Activated naive CD8-positive, alpha-beta T cell (primary cell): ENCODE results near the gene SH3TC1.

Source experiments
- H3K27ac Mint-ChIP-seq: one replicate; pipeline ENCODE4 v1.8.0; 2021; ENCODE audit warnings: mixed read lengths
- H3K27me3 Mint-ChIP-seq: one replicate; pipeline ENCODE4 v1.8.0; 2021; ENCODE audit warnings: mixed read lengths
- H3K36me3 Mint-ChIP-seq: one replicate; pipeline ENCODE4 v1.8.0; 2021; ENCODE audit warnings: mixed read lengths
- H3K4me1 Mint-ChIP-seq: one replicate; pipeline ENCODE4 v1.8.0; 2021; ENCODE audit warnings: low read depth, mixed read lengths
- H3K4me3 Mint-ChIP-seq: one replicate; pipeline ENCODE4 v1.8.0; 2021; ENCODE audit warnings: mild to moderate bottlenecking, mixed read lengths
- H3K9me3 Mint-ChIP-seq: one replicate; pipeline ENCODE4 v1.8.0; 2021; ENCODE audit warnings: low read depth, mixed read lengths

SH3TC1 gene

DNA sequence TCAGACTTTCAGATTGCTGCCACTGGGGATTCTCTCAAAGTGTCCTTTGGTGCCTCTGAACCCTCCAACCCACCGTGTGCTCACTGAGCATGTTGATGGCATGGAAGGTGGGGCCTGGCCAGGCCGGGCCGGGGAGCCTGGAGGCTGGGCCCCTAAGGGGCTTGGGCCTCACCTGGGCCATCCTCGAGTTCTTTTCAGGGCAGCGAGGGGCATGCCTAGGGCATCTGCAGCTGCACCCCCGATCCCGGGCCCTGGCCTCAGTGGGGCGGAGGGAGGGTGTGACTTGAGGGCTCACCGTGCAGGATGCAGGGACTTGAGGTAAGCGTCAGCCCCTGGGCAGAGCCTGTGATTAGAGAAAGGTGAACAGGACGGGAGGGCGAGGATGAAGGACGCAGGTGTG lies 1.6 kb upstream of the SH3TC1 start:
- Mint-ChIP-seq H3K4me3 (peak overlapping the region; percentile 46), H3K9me3 (no peaks in the 10 kb centered on the region), H3K27me3 (no peaks in the 10 kb centered on the region), H3K36me3 (no peaks in the 10 kb centered on the region), H3K4me1 (peaks cover 43% of the 10 kb centered on the region), H3K27ac (no peak overlapping the region)

DNA sequence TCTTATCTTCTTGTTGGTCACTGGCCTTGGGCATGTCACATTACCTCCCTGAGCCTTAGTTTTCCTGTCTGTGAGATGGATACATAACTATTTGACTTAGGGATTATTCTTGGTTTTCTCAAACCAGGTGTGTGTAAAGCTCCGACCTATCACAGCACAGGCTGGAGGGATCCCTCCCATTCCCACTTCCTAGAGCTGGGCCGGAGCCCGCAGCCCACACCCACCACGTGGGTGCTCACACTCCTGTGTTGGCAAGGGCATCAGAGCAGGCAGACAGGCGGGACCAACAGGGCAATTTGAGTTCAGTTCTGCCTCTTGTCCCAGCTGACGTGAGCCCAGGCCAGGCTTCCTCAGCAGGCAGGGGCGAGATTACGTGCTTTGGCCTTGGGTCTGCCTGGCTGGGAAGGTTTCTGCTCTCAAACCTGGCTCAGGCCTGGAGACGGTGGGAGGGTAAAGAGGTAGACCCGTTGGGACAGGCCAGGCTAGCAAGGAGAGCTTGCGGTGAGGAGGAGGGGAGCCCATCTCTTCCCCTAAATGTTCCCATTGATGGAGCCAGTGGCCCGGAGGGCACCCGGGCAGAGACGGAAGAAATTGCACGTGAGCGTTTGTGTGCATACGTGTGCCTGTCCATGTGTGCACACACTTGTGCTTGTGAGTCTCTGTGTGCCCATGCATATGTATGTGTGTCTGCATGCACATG lies 734 bp upstream of the SH3TC1 start:
- no peaks in the 10 kb centered on the region for H3K36me3 Mint-ChIP-seq
- no peaks in the 10 kb centered on the region for H3K9me3 Mint-ChIP-seq
- H3K4me1 Mint-ChIP-seq, result peaks cover 37% of the 10 kb centered on the region
- peak overlapping the region; percentile 29 for H3K27ac Mint-ChIP-seq
- H3K27me3 Mint-ChIP-seq, result no peaks in the 10 kb centered on the region
- H3K4me3 Mint-ChIP-seq, result peak overlapping the region; percentile 77

DNA sequence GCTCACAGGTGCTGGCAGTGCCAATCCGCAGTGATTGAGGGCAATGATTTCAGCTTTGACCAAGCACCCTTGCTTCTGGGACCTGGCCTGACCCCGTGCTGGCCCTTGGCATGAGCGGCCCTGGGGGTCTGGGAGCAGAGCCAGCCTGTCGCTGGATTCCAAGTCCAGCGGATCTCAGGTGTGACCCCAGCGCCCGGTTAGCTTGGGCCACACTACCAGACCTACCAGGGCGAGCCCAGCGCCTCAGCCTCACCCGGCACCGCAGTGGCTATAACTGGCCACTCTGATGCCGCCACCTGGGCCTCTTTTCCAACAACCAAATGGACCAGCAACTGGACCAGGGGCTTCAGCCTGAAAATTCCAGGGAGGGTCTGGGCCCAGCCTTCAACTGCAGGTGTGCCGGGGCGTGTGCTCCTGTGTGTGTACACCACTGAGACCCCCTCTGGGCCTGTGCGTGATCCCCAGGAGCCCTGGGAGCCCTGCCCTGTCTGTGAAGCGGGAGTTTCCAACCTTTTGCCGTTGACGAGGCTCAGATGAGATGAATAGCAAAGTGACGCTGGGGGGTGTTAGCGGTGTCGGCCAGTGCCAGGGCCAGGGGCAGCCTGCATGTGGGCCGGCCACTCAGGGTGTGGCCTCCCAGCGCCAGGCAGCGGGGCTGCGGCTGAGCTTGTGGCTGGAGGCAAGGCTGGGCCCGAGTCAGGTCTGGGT lies 658 bp downstream of the SH3TC1 start:
- no peaks in the 10 kb centered on the region for H3K9me3 Mint-ChIP-seq
- no peaks in the 10 kb centered on the region for H3K36me3 Mint-ChIP-seq
- H3K4me3 Mint-ChIP-seq, result peak overlapping the region; percentile 90
- no peaks in the 10 kb centered on the region for H3K27me3 Mint-ChIP-seq
- H3K4me1 Mint-ChIP-seq, result peaks cover 38% of the 10 kb centered on the region
- peak overlapping the region; percentile 61 for H3K27ac Mint-ChIP-seq

DNA sequence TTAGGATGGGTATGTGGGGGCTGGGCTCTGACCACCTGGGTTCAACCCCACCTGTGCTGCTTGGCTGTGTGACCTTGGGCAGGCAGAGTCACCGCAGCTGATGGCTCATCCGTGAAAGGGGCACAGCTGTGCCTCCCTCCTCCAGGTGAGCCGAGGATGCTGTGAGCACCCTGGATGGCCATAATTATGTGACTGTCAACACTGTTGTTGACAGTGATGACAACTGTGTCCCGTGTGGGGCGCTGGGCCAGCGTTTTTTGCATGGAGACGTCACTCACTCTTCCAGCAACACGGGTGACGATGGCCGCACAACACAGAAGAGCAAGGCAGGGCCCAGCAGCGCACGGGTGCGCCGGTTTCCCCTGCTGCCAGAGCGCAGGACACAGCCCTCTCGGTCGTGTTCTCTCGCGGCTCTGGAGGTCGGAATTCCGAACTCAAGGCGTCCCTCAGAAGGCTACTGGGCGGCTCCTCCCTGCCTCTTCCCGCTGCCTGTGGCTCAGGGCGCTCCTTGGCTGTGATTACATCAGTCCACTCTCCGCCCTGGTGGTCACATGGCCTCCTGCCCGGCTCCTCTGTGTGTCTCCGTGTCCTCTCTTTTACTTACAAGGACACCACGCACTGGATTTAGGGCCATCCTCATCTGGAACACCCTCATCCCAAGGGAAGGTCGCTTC lies 1.3 kb downstream of the SH3TC1 start:
- H3K9me3 Mint-ChIP-seq, result no peaks in the 10 kb centered on the region
- peak overlapping the region; percentile 90 for H3K4me3 Mint-ChIP-seq
- H3K36me3 Mint-ChIP-seq, result no peaks in the 10 kb centered on the region
- H3K27me3 Mint-ChIP-seq, result no peaks in the 10 kb centered on the region
- H3K4me1 Mint-ChIP-seq, result peaks cover 38% of the 10 kb centered on the region
- peak overlapping the region; percentile 64 for H3K27ac Mint-ChIP-seq

DNA sequence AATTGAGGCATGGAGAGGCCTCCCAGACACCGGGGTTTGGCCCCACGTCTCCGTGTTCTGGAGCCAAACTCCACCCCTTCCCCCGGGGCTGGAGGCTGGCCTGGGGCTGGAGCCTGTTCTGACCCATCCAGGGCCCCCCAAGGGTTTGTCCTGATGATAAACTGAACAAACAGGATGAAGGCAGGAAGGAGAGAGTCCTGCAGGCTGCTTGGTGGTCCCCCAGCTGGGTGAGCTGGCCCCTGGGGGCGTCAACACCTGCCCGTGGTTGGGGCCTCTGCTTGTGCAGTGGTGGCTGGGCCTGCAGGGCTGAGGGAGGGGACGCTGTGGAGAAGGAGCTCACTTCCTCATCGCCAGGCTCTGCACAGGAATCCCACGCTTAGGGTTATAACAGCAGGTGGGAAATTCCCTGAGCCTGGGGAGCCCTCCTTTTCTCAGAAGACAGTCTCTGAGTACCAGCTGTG lies 2.3 kb downstream of the SH3TC1 start:
- Mint-ChIP-seq H3K9me3 (no peaks in the 10 kb centered on the region), H3K36me3 (no peaks in the 10 kb centered on the region), H3K27me3 (no peaks in the 10 kb centered on the region), H3K4me1 (peaks cover 42% of the 10 kb centered on the region), H3K4me3 (peak overlapping the region; percentile 90), H3K27ac (no peak overlapping the region)

DNA sequence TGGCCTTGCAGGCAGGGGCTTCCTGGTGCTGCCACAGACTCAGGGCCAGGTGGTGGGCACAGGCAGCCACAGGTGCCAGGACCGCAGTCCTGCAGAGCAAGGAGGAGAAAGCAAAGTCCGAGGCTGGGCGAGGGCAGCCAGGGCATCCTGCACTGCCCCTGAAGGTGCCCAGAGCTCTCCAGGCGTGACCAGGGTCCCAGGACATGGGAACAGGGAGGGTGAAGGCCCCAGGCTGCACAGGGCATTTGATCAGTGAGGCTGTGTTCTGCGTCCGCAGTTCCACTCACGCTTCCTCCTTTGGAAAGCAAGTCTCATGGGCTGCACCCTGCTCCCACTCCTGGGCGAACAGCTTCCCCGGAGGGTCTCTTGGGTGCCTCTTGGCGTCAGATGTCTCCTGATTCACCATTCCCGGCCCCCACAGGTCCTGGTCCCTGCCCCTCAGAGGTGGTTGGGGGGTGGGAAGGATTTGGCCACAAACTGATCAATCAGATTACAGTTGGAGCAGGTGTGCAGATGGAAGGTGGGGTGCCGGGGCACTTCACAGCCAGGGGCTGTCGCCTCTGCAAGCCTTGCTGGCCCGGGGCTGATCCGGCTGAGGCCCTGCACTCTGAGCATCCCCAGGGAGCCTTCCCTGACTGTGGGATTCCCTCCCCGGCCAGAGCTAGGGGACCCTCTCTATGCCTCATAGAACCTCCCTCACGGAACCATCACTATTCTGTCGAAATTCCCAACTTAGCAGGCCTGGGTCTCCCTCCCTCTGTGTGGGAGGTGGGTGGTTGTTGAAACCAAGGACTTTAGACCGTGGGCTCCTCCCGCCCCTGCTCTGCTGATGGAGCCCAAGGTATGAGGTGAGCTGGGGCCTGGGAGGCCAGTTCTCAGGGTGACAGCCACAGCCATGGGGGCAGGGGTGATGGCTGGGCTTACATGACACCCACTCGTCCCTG lies 3.3 kb downstream of the SH3TC1 start:
- no peak overlapping the region for H3K27ac Mint-ChIP-seq
- H3K4me3 Mint-ChIP-seq, result no peak overlapping the region
- H3K9me3 Mint-ChIP-seq, result no peaks in the 10 kb centered on the region
- no peaks in the 10 kb centered on the region for H3K27me3 Mint-ChIP-seq
- H3K36me3 Mint-ChIP-seq, result no peaks in the 10 kb centered on the region
- peaks cover 42% of the 10 kb centered on the region for H3K4me1 Mint-ChIP-seq

DNA sequence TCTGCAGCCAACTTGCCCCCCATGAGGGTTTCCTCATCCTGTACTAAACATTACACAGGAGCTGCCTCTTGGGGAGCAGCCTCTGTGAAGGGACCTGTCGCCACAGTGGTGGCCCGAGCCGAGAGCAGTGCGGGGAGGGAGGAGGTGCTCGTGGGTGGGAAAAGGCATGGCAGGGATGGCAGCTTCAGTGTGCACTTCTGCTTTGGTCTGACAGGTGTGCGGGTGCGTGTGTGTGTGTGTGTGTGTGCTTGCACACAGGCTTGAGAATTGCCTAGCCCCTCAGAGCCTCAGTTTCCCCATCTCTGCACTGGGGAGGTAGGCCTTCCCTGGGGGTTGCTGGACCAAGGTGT lies 3.9 kb downstream of the SH3TC1 start:
- H3K27me3 Mint-ChIP-seq, result no peaks in the 10 kb centered on the region
- H3K27ac Mint-ChIP-seq, result no peak overlapping the region
- H3K9me3 Mint-ChIP-seq, result no peaks in the 10 kb centered on the region
- peaks cover 42% of the 10 kb centered on the region for H3K4me1 Mint-ChIP-seq
- no peak overlapping the region for H3K4me3 Mint-ChIP-seq
- H3K36me3 Mint-ChIP-seq, result no peaks in the 10 kb centered on the region

DNA sequence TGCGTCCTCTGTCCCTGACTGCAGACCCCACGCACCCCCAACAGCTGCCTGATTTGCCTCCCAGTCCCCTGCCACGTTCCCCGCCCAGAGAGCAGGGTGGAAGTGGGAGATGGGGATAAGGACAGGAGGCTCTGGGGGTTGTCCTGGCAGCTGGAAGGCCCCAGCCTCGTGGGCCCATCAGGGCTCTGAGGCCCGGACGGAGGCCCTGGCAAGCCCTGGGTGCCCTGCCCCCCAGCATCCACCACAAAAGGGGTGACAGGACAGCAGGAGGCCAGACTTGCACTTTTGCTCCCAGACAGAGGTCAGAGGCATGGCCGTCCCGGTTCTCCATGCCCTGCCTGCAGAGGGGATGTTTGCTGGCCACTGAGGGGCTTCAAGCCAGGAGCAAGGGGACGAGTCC lies 4.7 kb downstream of the SH3TC1 start:
- Mint-ChIP-seq H3K36me3 (no peaks in the 10 kb centered on the region), H3K27ac (no peak overlapping the region), H3K4me1 (peaks cover 35% of the 10 kb centered on the region), H3K27me3 (no peaks in the 10 kb centered on the region), H3K9me3 (no peaks in the 10 kb centered on the region), H3K4me3 (no peak overlapping the region)

DNA sequence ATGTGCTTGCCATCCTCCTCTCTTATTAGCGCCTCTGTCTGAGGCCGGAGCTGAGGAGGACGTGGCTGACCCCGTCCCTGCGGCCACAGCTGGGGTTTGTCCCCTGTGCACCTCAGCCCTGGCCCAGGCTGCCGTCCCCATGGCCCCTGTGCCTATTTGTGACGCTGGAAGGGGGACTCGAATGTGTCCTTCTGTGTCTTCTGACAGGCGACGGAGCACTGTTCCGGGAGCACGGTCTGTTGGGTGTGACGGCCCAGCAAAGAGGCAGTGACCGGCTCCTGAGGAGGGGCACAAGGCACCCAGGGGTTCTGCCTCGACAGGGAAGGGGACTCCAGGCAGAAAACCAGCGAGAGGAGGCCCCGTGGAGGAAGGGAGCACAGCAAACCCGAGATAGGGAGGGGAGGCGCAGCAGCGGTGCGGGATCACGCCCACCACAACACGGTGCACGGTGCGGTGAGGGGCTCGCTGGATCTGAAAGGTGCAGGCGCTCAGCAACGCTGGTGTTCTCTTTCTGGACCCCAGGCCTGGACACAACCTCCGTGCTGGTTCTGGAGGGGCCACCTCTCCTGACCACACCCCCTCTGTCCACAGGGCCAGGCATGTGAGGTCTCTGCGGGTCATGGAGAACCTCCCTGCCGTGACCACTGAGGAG lies 5.6 kb downstream of the SH3TC1 start:
- peaks cover 28% of the 10 kb centered on the region for H3K4me1 Mint-ChIP-seq
- no peak overlapping the region for H3K4me3 Mint-ChIP-seq
- no peaks in the 10 kb centered on the region for H3K9me3 Mint-ChIP-seq

DNA sequence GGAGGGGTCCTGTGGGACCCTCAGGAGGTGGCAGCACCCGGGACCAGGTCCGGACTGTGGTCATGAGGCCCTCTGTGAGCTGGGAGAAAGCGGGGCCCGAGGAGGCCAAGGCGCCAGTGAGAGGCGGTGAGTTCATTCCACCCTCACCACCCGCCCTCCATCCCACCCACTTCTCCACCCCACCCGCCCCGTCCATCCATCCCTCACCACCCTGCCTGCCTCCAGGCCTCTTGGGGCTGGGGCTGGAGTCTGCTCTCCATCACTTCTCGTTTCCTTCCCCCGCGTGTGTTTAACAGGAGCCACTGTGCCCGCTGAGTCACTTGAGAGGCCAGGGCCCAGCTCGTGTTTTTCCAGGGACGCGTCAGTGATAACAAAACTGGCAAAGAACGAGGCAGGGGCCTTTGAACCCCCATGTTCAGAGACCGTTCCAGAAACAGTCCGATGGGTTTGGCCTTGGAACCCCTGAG lies 6.2 kb downstream of the SH3TC1 start:
- H3K27ac Mint-ChIP-seq, result no peak overlapping the region
- H3K4me3 Mint-ChIP-seq, result no peak overlapping the region
- H3K27me3 Mint-ChIP-seq, result no peaks in the 10 kb centered on the region
- H3K4me1 Mint-ChIP-seq, result peaks cover 22% of the 10 kb centered on the region
- H3K36me3 Mint-ChIP-seq, result no peaks in the 10 kb centered on the region
- H3K9me3 Mint-ChIP-seq, result no peaks in the 10 kb centered on the region

More for the DNA sequence above, 5.6 kb downstream of the SH3TC1 start:
- H3K36me3 Mint-ChIP-seq, result no peaks in the 10 kb centered on the region
- H3K27me3 Mint-ChIP-seq, result no peaks in the 10 kb centered on the region
- no peak overlapping the region for H3K27ac Mint-ChIP-seq

DNA sequence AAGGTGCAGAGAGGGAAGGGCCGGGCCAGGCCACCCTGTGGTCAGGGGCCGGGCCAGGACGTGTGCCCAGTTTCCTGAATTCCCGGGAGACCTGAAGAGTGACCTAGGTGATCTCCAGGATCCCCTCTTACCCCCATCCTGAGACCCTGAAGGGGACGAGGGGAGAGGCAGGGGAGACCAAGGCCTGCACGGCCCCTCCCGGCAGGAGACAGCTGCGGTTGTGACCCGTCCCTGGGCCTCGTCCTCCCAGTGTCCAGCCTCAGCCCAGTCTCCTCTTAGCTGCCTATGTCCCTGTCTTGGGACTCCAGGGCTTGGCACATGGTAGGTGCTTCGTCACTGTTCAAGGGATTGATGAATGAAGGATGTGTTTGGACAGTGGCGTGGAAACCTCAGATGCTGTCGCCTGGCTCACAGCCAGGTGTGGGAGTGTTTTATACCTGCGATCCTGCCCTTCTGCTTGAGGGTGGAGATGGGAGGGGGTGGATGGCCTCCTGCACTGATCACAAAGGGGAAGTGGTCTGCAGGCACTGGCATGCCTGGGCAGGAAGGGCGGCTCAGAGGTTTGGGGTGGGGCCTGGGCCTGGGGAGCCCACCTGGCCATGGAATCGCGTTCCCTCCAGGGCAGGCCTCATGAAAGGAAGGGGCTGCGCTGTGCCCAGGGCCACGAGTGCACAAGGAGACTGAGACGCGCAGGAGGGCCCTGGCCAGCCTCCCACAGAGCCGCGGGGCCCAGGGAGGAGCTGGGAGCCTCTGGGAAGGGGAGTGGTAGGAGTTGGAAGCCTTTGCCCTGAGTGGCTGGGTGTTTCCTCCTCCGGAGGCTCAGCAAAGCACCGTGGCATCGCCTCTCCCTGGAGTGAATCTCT lies 6.9 kb downstream of the SH3TC1 start:
- Mint-ChIP-seq H3K27me3 (no peaks in the 10 kb centered on the region), H3K9me3 (no peaks in the 10 kb centered on the region), H3K4me3 (no peak overlapping the region), H3K4me1 (peaks cover 17% of the 10 kb centered on the region), H3K27ac (no peak overlapping the region), H3K36me3 (no peaks in the 10 kb centered on the region)

DNA sequence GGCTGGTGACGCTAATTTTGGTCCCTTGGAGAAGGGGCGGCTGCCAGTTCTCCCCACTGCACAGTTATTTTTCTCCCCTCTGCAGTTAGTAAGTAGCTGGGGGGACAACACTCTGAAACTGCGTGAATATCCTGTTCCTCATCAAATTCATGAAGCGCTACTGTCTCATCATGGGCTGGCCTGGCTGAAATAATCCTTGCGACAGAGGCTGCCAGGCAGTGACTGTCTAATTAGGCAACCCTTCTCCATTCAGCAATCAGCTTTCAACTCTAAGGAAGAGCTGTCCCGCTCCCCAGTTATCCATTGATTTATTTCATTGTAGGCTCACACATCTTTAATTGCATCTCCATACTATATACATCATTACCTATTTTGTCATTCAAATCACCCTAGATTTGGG lies 8.2 kb downstream of the SH3TC1 start:
- Mint-ChIP-seq H3K4me3 (no peak overlapping the region), H3K27ac (no peak overlapping the region), H3K9me3 (no peaks in the 10 kb centered on the region), H3K4me1 (peaks cover 8% of the 10 kb centered on the region), H3K27me3 (no peaks in the 10 kb centered on the region), H3K36me3 (no peaks in the 10 kb centered on the region)

DNA sequence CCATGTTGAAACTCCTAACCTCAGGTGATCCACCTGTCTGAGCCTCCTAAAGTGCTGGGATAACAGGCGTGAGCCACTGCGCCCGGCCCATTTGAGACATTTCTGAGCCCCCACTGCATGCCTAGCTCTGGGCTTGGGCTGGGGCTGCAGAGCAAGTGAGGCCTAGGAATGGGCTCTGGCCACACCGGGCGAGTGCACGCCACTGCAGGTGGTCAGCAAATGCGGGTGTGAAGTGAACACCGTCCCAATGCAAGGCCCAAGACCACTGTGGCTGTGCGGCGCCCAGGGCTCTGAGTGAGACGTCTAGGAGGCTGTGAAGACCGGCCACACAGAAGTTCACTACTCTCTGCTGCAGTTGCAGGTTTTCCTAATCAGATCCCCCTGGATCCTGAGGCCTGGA lies 9.5 kb downstream of the SH3TC1 start:
- H3K4me1 Mint-ChIP-seq, result peaks cover 8% of the 10 kb centered on the region
- no peaks in the 10 kb centered on the region for H3K27me3 Mint-ChIP-seq
- H3K4me3 Mint-ChIP-seq, result no peak overlapping the region
- no peaks in the 10 kb centered on the region for H3K36me3 Mint-ChIP-seq
- H3K9me3 Mint-ChIP-seq, result no peaks in the 10 kb centered on the region
- H3K27ac Mint-ChIP-seq, result no peak overlapping the region
